ENCODE data around the gene TTC34.

Gene TTC34

DNA sequence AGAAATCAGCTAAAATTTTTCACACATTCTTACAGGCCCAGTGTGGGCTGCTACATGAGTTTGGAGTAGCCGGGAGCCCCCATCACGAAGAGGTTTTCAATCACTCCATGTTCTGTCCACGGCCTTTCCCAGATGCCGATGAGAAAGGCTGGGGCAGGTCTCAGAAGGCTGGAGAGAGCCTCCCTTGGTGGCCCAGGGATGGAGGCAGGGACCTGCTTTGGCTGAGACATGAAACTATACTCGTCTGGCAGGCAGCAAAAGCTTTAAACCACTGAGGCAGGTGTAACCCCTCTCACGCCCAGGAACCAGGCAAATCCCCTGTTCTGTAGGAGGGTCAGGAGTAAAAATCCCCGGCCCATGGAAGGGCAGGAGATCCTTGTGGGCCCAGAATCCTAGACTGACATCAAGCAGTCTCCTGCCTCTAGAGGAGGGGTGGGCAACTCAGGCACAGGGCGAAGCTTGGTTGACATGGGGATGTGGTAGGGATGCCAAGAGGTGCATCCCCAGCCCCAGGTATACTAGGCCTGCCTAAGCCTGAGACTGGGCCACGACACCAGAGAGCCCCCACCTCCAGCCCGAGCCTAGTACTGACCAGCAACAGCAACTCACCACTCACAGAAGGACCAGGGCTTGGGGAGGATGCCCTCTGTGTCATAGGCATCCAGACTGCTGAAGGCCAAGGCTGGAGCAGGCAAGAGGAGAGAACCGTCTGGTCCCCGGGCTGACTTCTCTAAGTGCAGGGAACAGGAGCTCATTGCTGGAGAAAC is 177.7 kb downstream of the TTC34 start:
- H3K36me3 ChIP-seq (ENCODE audit: insufficient read depth, low read length) = no peaks in the 10 kb centered on the region
- H3K79me2 ChIP-seq (ENCODE audit: insufficient read depth, low read length) = no peaks in the 10 kb centered on the region
- no peaks in the 10 kb centered on the region; the same call in 1 of the 2 replicates for H3K9me3 ChIP-seq (ENCODE audit: insufficient read depth, low read depth, low read length)
- H3K9me2 ChIP-seq (replicated peaks; ENCODE audit: low read depth, low read length) = no peaks in the 10 kb centered on the region
- no peaks in the 10 kb centered on the region for H4K20me1 ChIP-seq (ENCODE audit: insufficient read depth, low read length, poor library complexity, severe bottlenecking)
- no peak overlapping the region for H3K9ac ChIP-seq (ENCODE audit: low read depth, low read length, poor library complexity, severe bottlenecking)
- H3F3A ChIP-seq (ENCODE audit: low read depth) = no peaks in the 10 kb centered on the region
- no peaks in the 10 kb centered on the region for H3K27me3 ChIP-seq (ENCODE audit: insufficient read depth, low read length, poor library complexity, severe bottlenecking)
- TF ChIP-seq, protein P1, sequence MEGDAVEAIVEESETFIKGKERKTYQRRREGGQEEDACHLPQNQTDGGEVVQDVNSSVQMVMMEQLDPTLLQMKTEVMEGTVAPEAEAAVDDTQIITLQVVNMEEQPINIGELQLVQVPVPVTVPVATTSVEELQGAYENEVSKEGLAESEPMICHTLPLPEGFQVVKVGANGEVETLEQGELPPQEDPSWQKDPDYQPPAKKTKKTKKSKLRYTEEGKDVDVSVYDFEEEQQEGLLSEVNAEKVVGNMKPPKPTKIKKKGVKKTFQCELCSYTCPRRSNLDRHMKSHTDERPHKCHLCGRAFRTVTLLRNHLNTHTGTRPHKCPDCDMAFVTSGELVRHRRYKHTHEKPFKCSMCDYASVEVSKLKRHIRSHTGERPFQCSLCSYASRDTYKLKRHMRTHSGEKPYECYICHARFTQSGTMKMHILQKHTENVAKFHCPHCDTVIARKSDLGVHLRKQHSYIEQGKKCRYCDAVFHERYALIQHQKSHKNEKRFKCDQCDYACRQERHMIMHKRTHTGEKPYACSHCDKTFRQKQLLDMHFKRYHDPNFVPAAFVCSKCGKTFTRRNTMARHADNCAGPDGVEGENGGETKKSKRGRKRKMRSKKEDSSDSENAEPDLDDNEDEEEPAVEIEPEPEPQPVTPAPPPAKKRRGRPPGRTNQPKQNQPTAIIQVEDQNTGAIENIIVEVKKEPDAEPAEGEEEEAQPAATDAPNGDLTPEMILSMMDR (conservative IDR thresholded peaks at IDR 0.05; ENCODE audit: low read length) = no peak
- no peak for TF ChIP-seq EZH2phosphoT487 (IDR thresholded peaks at IDR 0.05; ENCODE audit: borderline replicate concordance)
- H3K4me3 ChIP-seq (ENCODE audit: low read length, poor library complexity, severe bottlenecking) = no peak overlapping the region
- H3K4me2 ChIP-seq (ENCODE audit: low read depth, low read length, poor library complexity, severe bottlenecking) = no peak overlapping the region
- no peaks in the 10 kb centered on the region for H3K4me1 ChIP-seq (ENCODE audit: insufficient read depth, low read length, poor library complexity, severe bottlenecking)
- H2AFZ ChIP-seq (ENCODE audit: low read length) = no peak overlapping the region

DNA sequence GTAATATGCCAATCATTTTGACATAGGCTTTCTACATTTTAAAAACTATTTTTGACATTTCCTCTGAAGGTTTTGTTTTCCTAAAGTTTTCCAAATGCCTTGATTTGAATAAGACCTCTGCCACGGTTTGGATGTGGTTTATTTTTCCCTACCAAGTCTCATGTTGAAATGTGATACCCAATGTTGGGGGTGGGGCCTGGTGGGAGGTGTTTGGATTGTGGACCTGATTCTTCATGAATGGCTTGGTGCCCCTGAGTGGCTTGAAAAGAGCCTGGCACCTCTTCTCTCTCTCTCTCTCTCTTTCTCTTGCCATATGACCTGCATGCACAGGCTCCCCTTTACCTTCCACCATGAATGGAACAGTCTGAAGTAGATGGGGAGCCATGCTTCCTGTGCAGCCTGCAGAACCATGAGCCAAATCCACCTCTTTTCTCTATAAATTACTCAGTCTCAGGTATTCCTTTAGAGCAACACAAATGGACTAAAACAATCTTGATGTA is 183.5 kb downstream of the TTC34 start:
- no peak for TF ChIP-seq EZH2phosphoT487 (IDR thresholded peaks at IDR 0.05; ENCODE audit: borderline replicate concordance)
- TF ChIP-seq, protein P1 (conservative IDR thresholded peaks at IDR 0.05; ENCODE audit: low read length) = no peak
- no peaks in the 10 kb centered on the region for H3K27me3 ChIP-seq (ENCODE audit: insufficient read depth, low read length, poor library complexity, severe bottlenecking)

DNA sequence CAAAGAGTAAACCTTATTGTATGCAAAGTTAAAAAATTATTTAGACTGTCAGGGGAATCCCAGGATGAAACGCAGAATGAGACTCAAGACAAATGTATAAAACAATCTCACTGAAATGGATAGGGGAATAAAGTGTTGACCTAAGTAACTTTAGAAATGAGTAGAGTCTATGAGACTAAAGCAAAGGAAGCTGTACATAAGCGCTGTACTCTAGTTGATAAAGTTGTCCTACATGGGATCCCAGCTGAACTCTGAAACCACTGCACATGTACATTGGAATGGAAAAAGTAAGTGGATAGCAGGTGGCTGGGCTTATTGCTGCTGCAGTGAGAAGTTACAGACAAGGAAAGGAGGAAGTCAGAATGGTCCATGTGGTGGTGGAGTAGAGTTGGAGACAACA is 187.3 kb downstream of the TTC34 start:
- Histone ChIP-seq H3K79me2 (ENCODE audit: insufficient read depth, low read length) (no peaks in the 10 kb centered on the region), H3K9me3 (ENCODE audit: insufficient read depth, low read depth, low read length) (peaks cover 6% of the 10 kb centered on the region; the same call in 1 of the 2 replicates), H3K36me3 (ENCODE audit: insufficient read depth, low read length) (no peaks in the 10 kb centered on the region), H3K4me2 (ENCODE audit: low read depth, low read length, poor library complexity, severe bottlenecking) (no peak overlapping the region), H3K4me3 (ENCODE audit: low read length, poor library complexity, severe bottlenecking) (no peak overlapping the region), H3K4me1 (ENCODE audit: insufficient read depth, low read length, poor library complexity, severe bottlenecking) (no peaks in the 10 kb centered on the region), H3F3A (ENCODE audit: low read depth) (no peaks in the 10 kb centered on the region), H3K27me3 (ENCODE audit: insufficient read depth, low read length, poor library complexity, severe bottlenecking) (no peaks in the 10 kb centered on the region), H3K9ac (ENCODE audit: low read depth, low read length, poor library complexity, severe bottlenecking) (no peak overlapping the region), H2AFZ (ENCODE audit: low read length) (no peak overlapping the region), H3K9me2 (replicated peaks; ENCODE audit: low read depth, low read length) (no peaks in the 10 kb centered on the region), H4K20me1 (ENCODE audit: insufficient read depth, low read length, poor library complexity, severe bottlenecking) (no peaks in the 10 kb centered on the region)
- TF ChIP-seq EZH2phosphoT487 (IDR thresholded peaks at IDR 0.05; ENCODE audit: borderline replicate concordance) = no peak
- TF ChIP-seq, protein P1 (conservative IDR thresholded peaks at IDR 0.05; ENCODE audit: low read length) = no peak

More for the DNA sequence above, 183.5 kb downstream of the TTC34 start:
- Histone ChIP-seq H3K9ac (ENCODE audit: low read depth, low read length, poor library complexity, severe bottlenecking) (no peak overlapping the region), H3K4me2 (ENCODE audit: low read depth, low read length, poor library complexity, severe bottlenecking) (no peak overlapping the region), H3K36me3 (ENCODE audit: insufficient read depth, low read length) (no peaks in the 10 kb centered on the region), H3F3A (ENCODE audit: low read depth) (no peaks in the 10 kb centered on the region), H3K79me2 (ENCODE audit: insufficient read depth, low read length) (no peaks in the 10 kb centered on the region), H3K4me3 (ENCODE audit: low read length, poor library complexity, severe bottlenecking) (no peak overlapping the region), H4K20me1 (ENCODE audit: insufficient read depth, low read length, poor library complexity, severe bottlenecking) (no peaks in the 10 kb centered on the region), H3K9me2 (replicated peaks; ENCODE audit: low read depth, low read length) (no peaks in the 10 kb centered on the region), H2AFZ (ENCODE audit: low read length) (no peak overlapping the region), H3K4me1 (ENCODE audit: insufficient read depth, low read length, poor library complexity, severe bottlenecking) (no peaks in the 10 kb centered on the region), H3K9me3 (ENCODE audit: insufficient read depth, low read depth, low read length) (peaks cover 6% of the 10 kb centered on the region; the same call in 1 of the 2 replicates)

Measured in Loucy (cell line).